ENCODE measurements around the gene FAM241B.

- no peak for TF ChIP-seq POLR2A (IDR thresholded peaks at IDR 0.05; ENCODE audit: low read depth, low read length)
- no peak for TF ChIP-seq POLR2AphosphoS5 (IDR thresholded peaks at IDR 0.05; ENCODE audit: low read depth, low read length)
- TF ChIP-seq TAF1 (IDR thresholded peaks at IDR 0.05; ENCODE audit: borderline replicate concordance, low read depth, low read length) = no peak
These were observed 11.4 kb downstream of the FAM241B start for GRCh38 chr10:69641261-69641980.
